Occipital lobe (tissue), 2 donors: Measurements from ENCODE around the gene CD82. TPM values are rescaled to one million over a fixed set of nuclear protein-coding genes. Genes with fewer than 3 reads are reported as not detected.

Experiments used
- DNase-seq: peaks from one replicate; lab custom pipeline; 2025; lab: John Stamatoyannopoulos, UW
- total RNA-seq: library from RNA; depleted of rRNA; stranded (reverse); fragments of >200 nt; gene quantifications from one replicate; pipeline ENCODE4 v1.2.3, GENCODE V29; 2014

CD82 gene
- total RNA-seq, 1 donor from 2014 or later, result 8.3 TPM

GRCh38 chr11:44575962-44576361, 10.5 kb downstream of the CD82 start:
- DNase-seq, result no peak

DNA sequence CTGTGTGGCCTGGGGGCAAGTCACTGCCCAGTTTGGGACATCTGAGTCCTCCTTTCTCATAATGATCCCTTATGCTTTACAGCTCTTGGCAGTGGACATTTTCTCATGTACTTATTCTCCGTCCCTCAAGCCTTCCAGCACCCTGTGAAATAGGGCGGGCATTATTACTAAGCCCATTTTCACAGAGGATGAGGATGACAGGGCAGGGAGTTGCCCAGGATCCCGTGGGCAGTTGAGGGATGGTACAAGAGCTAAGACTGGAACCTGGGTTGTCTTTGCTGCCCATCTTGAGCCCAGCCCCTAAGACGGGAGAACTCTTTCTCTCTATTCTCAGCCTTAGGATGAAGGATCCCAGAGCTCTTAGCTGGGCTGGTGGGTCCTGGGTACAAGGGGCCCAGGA, 11.2 kb downstream of the CD82 start:
- DNase-seq, result no peak

DNA sequence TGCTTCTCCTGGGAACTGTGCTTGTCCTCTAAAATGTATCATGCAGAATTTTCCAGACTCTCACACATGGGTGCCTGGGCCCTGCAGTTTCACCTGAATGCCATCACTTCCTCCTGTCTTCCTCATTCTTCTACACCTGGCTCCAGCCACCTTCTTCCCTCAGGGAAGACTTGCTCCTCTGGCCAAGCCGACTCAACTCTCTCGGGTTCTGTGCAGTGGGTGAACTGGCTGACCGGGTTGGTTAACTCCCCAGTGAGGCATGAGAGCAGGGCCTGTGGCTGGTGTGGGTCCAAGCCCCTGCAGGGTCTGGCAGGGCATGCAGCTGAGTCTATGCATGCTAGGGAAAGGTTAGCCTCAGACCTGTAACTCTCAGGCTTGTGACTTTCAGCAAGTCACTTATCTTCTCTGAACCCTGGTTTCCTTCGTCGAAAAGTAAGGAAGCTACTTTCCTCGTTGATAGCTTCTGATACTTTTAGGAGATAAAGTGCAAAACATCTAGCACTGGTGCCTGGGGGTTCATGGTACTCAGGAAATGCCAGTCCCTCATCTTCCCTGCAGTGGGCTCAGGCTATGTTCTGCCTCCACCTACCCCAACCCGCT, 11.9 kb downstream of the CD82 start:
- no peak for DNase-seq

DNA sequence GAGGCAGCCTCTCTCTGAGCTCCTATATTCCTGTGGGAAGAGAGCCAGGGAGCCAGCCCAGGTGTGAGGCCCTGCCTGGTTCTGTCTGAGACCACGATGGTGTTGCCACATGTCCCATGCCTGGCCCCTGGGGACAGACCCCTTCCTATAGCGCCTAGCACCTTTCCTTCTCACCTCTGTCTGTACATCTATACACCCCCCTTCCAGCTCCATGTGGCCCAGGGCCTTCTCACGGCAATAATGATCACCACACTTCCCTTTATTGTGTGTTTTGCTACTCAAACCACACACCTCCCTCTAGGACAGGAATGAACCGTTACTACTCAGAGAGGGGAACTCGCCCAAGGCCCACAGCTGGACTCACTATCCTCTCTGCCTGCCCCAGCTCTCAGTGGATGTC, 12.8 kb downstream of the CD82 start:
- DNase-seq, result no peak

DNA sequence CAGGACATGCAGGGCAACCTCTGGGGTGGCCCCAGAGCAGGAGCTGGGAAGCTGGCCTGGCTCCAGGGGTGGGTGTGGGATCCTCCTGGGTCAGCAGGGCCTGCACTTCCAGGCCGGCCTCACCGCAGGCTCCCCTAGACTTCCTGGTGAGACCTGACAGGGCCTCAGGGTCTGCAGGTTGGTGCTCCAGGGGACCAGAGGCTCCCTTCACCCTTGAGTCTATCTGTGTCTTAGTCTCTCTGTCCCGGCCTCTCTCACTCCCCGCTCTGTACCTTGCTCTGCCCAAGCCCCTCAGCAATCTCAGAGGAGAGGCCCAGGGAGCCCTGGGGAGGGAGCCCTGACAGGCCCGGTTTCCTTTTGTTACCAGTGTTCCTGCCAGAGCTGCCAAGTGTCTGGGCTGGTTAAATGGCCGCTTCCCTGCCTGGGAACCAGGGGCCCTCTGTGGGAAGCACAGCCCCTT, 13.9 kb downstream of the CD82 start:
- DNase-seq, result no peak

DNA sequence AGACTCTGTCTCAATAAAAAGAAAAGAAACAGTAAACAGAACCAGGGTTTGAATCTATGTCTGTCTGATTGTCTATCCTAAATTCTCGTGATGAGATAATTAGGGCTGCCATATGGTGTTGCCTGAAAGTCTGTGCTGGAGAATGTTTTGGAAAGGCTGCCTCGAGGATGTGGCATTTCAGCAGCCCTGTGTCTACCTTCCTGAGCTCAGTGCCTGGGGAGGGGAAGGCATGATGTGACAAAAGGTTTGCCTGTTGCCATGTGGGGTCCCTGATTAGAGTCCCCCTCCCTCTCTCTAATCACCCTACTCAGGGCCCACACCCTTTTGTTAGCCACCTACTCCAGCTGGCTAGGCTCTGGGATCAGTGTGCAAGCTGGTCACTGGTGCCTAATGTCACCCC, 15.2 kb downstream of the CD82 start:
- no peak for DNase-seq

- no peak for DNase-seq
These were observed 15.8 kb downstream of the CD82 start for GRCh38 chr11:44581246-44581645.

DNA sequence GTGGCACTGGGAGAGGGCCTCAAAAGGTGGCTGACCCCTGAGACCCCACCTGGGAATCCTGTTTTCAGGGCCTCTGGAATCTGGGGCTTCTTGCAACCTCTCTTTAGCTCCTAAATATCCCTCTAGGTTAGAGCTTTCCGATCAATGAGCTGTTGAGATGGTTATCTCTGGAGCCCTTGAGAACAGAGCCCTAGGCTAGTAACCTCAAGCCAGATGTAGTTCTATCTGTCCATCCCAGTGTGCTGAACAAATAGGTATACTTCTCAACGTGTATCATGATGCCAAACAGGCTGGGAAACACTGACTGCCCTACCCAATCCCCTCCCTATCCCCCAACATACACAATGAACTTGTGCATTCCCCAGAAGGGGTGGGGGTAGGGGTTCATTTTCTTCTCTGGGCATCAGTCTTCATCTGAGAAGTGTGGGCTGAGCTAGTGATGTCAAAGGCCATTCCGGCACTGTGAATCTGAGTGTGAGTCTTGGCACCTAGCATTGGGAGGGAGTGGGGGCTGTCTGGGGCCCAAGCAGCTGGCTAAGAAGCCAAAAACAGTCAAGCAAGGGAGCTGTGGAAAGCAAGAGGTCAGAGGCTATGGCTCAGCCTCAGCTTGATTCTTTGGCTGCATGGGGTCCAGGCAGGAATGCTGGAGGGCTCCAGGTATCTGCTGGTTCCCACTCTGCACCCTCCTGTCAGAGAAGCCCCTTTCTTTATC, 17.3 kb downstream of the CD82 start:
- DNase-seq, result no peak

GRCh38 chr11:44583353-44583669, 17.8 kb downstream of the CD82 start:
- no peak for DNase-seq

DNA sequence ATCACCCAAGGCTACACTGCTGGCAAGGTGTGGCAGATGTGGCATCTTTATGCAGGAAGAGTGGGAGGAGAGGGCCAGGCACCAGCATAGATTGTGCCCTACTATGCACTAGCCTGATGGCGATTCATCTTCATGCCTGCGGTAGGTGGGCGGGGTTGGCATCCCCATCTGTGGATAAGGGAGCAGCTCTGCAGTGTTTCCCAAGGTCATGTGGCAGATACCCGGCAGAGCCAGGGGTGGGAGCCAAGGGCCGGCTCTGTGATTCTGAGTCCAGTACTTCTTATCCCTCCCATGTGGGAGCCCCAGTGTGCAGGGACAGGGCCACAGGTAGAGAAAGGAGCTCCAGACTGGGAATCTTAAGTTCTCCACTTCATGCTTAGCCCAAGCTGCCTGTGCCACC, 20.0 kb downstream of the CD82 start:
- DNase-seq, result no peak

DNA sequence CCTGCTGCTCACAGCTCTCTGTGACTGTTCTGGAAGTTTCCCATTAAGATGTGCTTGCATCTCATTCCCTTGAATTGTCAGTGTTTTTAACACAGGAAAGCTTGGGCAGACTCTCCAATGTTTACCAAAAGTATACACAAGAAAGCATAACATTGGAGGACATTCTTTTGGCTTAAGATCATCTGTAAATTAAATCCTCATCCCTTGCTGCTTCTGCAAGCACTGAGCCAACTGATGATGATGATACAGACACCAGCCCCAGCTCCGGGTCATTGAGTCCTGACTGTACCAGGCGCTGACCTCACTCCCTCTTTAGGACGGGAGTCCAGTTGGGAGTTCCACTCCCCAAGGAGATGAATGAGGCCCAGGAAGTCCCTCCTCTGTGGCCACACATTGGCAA, 23.8 kb downstream of the CD82 start:
- no peak for DNase-seq

GRCh38 chr11:44590769-44591168, 25.3 kb downstream of the CD82 start:
- no peak for DNase-seq

DNA sequence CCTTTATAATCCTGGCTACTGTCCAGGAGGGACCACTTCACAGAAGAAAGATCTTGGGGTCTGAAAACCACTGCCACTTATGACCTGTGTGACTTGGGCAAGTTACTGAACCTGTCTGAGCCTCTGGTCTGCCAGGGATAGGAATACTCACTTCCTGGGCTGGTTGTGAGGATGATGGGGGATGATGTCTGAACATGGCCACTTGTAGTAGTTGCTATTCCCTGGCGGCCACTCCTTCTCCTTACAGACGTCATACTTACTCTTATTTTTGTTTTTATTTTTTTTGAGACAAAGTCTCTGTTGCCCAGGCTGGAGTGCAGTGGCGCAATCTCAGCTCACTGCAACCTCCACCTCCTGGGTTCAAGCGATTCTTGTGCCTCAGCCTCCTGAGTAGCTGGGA, 26.1 kb downstream of the CD82 start:
- no peak for DNase-seq

DNA sequence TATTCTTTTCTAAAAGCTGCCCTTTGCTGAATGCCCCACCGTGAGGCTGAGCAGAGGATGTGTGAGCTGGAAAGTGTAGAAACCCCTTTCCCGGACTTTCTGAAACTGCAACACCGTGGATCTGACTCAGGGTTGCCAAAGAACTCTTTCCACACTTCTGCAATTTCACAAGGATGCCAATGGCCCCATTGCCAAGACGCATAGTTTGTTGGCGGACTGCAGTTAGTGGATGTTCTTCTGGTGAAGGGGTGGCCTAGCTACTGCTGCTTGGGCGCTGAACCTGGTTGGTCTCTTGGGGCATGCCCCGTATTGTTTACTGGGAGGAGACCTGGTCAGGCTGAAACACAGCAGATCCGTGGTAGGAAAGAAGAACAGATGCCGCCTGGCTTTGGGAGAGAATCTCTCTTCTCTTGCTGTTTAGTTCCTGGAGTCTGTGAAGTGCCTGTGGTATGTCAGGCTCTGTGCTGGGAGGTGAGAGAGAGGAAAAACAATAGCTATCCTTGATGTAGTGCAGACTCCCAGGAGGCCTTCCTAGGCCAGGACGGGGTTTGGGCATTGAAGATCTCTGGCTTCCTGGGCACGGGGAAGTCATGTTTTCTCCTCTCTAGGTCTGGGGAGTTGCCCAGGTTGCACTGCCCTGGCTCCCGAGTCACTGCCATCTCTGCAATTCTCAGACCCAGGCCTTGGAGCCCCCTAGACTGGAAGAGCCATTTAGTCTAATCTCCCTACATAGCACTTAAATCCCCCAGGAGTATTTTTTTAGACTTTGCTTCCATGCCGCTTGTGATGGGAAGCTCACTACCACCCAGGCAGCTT, 26.9 kb downstream of the CD82 start:
- DNase-seq, result no peak

- DNase-seq, result peak; percentile 77
These were observed 27.8 kb downstream of the CD82 start for GRCh38 chr11:44593251-44593650.

DNA sequence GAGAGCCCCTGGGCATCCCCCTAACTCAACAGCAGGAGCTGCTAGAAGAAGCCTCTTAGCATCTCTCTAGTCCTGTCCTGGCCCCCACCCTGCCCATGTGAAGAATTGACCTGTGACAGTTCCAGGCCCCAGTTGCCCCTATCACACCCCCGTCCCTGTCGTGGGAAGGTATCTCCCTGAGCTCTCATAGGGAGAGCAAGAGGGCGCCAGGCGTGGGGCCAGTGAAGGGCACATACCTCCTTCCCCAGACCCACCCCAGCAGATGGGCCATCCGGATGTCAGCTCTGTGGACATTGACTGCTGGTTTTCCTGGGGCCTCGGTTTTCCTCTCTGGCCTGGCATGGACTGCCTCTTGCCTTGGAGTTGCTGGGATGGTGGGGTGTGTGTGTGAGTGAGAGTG, 29.5 kb downstream of the CD82 start:
- no peak for DNase-seq

DNA sequence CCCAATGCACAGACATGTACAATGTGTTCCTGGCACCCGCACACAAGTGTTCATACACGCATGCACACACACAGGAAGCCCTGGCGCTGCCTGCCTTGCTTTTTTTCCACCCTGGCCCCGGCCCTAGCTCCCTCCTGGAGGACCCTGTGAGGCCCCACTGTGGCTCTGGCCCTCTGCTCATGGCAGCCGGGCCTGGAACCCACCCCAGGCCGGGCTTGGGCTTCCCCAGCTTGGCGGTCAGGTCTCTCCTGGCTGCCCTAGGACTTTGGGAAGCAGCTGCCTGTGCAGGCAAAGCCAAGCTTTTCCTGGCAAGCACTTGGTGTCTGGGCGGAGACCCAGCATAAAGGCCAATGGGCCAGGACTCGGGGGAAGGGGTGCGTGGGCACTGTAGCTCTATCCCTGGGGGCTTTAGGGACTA, 30.5 kb downstream of the CD82 start:
- DNase-seq, result peak; percentile 45

GRCh38 chr11:44596525-44597276, 31.2 kb downstream of the CD82 start:
- DNase-seq, result no peak

DNA sequence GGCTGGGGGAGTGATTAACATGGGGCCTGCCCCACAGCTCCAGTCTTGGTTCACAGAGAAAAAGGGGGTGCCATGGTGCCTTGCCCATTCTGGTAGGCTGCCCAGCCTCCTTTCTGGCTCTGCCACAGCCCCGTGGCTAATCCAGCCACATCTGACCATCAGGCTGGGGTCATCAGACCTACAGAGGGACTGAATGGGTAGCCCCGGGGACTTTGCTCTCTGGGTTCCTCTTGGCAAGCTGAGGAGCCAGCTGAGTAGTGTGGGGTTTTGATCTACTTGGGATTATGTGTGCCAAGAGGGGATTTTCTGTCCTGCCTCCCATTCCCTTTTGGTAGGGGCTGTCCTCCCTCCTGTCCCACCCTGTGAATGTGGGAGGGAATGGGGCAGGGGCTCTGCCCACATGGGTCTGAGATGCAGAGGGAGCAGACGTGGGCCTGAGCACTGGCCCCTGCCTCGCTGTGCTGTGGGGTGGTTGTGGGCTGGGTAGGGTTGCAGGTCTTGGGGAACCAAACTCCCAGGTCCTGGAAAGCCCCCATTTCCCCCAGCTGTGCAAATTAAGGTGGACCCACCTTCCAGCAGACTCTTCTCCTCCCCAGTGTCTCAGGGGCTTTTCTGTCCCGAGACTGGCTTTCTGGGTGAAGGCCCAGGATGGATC, 32.0 kb downstream of the CD82 start:
- DNase-seq, result no peak

DNA sequence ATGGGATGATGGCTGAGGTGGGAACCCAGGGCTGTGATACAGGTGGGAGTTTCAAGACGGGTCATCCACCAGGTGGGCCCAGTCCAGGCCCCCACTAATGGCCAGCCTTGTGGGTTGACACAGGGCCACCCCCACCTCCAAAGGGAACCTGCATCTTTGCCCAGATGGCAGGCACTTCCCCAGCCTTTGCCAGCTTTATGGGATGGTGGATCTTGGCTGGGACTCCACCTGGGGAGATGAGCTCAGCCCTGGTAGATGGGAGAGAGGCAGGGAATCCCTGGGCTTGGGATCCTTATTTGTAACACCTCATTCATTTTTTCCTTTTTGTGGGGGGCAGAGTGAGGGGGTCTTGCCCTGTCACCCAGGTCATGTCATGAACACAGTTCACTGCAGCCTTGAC, 33.4 kb downstream of the CD82 start:
- DNase-seq, result no peak

DNA sequence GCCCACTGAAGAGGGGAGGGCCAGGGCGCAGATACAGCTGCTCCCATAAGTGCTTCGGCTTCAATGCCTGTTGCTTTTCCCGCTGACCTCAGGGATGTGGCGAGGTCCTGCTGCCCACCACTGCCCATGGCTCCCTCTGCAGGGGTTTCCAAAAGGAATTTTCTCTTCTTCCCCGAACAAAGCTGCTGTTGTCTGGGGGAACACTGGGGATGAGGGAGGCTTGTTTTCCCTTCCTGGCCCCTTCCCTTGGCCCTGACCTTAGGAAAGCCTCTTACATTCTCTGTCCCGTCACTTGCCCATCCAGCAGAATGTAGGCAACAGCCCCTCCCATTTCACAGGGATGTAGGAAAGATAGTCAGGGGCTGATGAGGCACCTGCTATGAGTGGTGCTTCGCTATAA, 34.8 kb downstream of the CD82 start:
- no peak for DNase-seq
